ENCODE results near the gene AGBL4. TPM values are rescaled to one million over a fixed set of nuclear protein-coding genes. Genes with fewer than 3 reads are reported as not detected.

The AGBL4 gene
- total RNA-seq, 1 donor from 2014 or later, result 0.39 TPM

- Mint-ChIP-seq H3K4me3 (no peak overlapping the region), H3K4me1 (ENCODE audit: unreplicated experiment) (peaks cover 15% of the 10 kb centered on the region), H3K9me3 (no peaks in the 10 kb centered on the region), H3K36me3 (no peaks in the 10 kb centered on the region), H3K27ac (no peak overlapping the region), H3K27me3 (peaks cover 14% of the 10 kb centered on the region)
- no peak for TF ChIP-seq CTCF (conservative IDR thresholded peaks at IDR 0.05)
- no peak for DNase-seq (ENCODE audit: extremely low spot score, unreplicated experiment)
Observed at GRCh38 chr1:48683839-48684238, 1339.9 kb downstream of the AGBL4 start.

GRCh38 chr1:48681476-48682305 lies 1342.1 kb downstream of the AGBL4 start:
- peaks cover 23% of the 10 kb centered on the region for H3K27me3 Mint-ChIP-seq
- H3K36me3 Mint-ChIP-seq, result no peaks in the 10 kb centered on the region
- no peak overlapping the region for H3K4me3 Mint-ChIP-seq
- TF ChIP-seq CTCF (conservative IDR thresholded peaks at IDR 0.05), result no peak
- H3K9me3 Mint-ChIP-seq, result no peaks in the 10 kb centered on the region
- no peak for DNase-seq (ENCODE audit: extremely low spot score, unreplicated experiment)
- no peak overlapping the region for H3K27ac Mint-ChIP-seq
- peaks cover 19% of the 10 kb centered on the region for H3K4me1 Mint-ChIP-seq (ENCODE audit: unreplicated experiment)

- peak; percentile 44 for TF ChIP-seq CTCF (conservative IDR thresholded peaks at IDR 0.05)
- H3K4me3 Mint-ChIP-seq, result no peak overlapping the region
- no peak overlapping the region for H3K27ac Mint-ChIP-seq
- peaks cover 23% of the 10 kb centered on the region for H3K27me3 Mint-ChIP-seq
- no peaks in the 10 kb centered on the region for H3K9me3 Mint-ChIP-seq
- H3K36me3 Mint-ChIP-seq, result no peaks in the 10 kb centered on the region
- peaks cover 19% of the 10 kb centered on the region for H3K4me1 Mint-ChIP-seq (ENCODE audit: unreplicated experiment)
- no peak for DNase-seq (ENCODE audit: extremely low spot score, unreplicated experiment)
Observed at GRCh38 chr1:48680411-48681035, 1343.2 kb downstream of the AGBL4 start.

- no peak overlapping the region for H3K27ac Mint-ChIP-seq
- no peak overlapping the region for H3K4me3 Mint-ChIP-seq
- TF ChIP-seq CTCF (conservative IDR thresholded peaks at IDR 0.05), result no peak
- H3K27me3 Mint-ChIP-seq, result peaks cover 23% of the 10 kb centered on the region
- no peaks in the 10 kb centered on the region for H3K9me3 Mint-ChIP-seq
- peaks cover 19% of the 10 kb centered on the region for H3K4me1 Mint-ChIP-seq (ENCODE audit: unreplicated experiment)
- H3K36me3 Mint-ChIP-seq, result no peaks in the 10 kb centered on the region
- no peak for DNase-seq (ENCODE audit: extremely low spot score, unreplicated experiment)
Observed at GRCh38 chr1:48679859-48680258, 1343.9 kb downstream of the AGBL4 start.

- Mint-ChIP-seq H3K9me3 (no peaks in the 10 kb centered on the region), H3K27ac (no peak overlapping the region), H3K4me3 (no peak overlapping the region), H3K36me3 (no peaks in the 10 kb centered on the region), H3K4me1 (ENCODE audit: unreplicated experiment) (peaks cover 19% of the 10 kb centered on the region), H3K27me3 (peaks cover 25% of the 10 kb centered on the region)
- DNase-seq (ENCODE audit: extremely low spot score, unreplicated experiment), result no peak
- TF ChIP-seq CTCF (conservative IDR thresholded peaks at IDR 0.05), result no peak
Observed at GRCh38 chr1:48678710-48679505, 1344.8 kb downstream of the AGBL4 start.
